Stomach (tissue), 4 donors: ENCODE results near the gene COQ7.

Source experiments
- EP300 ChIP-seq: sonication (generic); formaldehyde crosslinking; IDR thresholded peaks from one replicate; pipeline ENCODE4 v1.6.1; 2017; ENCODE audit warnings: antibody characterized with exemption
- TF ChIP-seq, protein P1 (sequence below), 7 experiments: fragments of 450-650 bp in 4 of 7; fragments of 200-600 bp in 3 of 7; sonication (generic) in 3 of 7; IDR thresholded peaks; one replicate each; pipeline ENCODE4 v1.5.1; 2016 to 2019; ENCODE audit warnings: antibody characterized with exemption in 7 of 7, control low read depth in 2 of 7, mild to moderate bottlenecking in 1 of 7

DNA sequence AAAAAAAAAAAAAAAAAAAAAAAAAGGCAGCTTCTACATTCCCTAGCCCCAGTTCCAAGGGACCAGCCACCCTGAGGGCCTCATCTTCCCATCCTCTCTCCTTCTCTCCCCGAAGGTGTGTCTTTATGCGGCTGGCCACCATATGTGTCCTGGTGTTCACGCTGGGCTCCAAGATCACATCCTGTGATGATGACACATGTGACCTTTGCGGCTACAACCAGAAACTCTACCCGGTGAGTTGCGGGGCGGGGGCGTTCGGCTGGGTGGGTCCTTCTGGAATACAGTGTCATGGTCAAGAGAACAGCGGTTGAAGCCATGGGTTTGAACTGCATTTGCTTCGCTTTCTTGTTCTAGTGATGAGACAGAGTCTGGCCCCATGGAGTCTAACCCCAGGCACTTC lies 22.6 kb upstream of the COQ7 start:
- TF ChIP-seq, protein P1, sequence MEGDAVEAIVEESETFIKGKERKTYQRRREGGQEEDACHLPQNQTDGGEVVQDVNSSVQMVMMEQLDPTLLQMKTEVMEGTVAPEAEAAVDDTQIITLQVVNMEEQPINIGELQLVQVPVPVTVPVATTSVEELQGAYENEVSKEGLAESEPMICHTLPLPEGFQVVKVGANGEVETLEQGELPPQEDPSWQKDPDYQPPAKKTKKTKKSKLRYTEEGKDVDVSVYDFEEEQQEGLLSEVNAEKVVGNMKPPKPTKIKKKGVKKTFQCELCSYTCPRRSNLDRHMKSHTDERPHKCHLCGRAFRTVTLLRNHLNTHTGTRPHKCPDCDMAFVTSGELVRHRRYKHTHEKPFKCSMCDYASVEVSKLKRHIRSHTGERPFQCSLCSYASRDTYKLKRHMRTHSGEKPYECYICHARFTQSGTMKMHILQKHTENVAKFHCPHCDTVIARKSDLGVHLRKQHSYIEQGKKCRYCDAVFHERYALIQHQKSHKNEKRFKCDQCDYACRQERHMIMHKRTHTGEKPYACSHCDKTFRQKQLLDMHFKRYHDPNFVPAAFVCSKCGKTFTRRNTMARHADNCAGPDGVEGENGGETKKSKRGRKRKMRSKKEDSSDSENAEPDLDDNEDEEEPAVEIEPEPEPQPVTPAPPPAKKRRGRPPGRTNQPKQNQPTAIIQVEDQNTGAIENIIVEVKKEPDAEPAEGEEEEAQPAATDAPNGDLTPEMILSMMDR (IDR thresholded peaks at IDR 0.05): no peak
- no peak for TF ChIP-seq EP300
